T-helper 2 cell treated with Interferon-gamma antibody and Interleukin-4, amounts not matched to agents 5 μg/mL and 100 μg/mL, for 36 hours (primary cell): ENCODE data around the gene FGF2.
"Not testable (repeated sequence)": the region's sequence is repeated elsewhere in the genome, so short reads cannot be mapped to it uniquely, and the experiment has no call there.

Experiments used
- DNase-seq: peaks from one replicate; pipeline ENCODE4 v3.0.0; 2021; ENCODE audit warnings: low spot score
- H3K27ac Mint-ChIP-seq: one replicate; pipeline ENCODE4 v1.8.0; 2021; ENCODE audit warnings: mild to moderate bottlenecking, mixed read lengths
- H3K27me3 Mint-ChIP-seq: one replicate; pipeline ENCODE4 v1.8.0; 2021; ENCODE audit warnings: low read depth, mixed read lengths
- H3K36me3 Mint-ChIP-seq: one replicate; pipeline ENCODE4 v1.8.0; 2021; ENCODE audit warnings: low read depth, mixed read lengths
- H3K4me1 Mint-ChIP-seq: one replicate; pipeline ENCODE4 v1.8.0; 2021; ENCODE audit warnings: low read depth, mixed read lengths
- H3K4me3 Mint-ChIP-seq: one replicate; pipeline ENCODE4 v1.8.0; 2022; ENCODE audit warnings: mild to moderate bottlenecking, moderate library complexity, mixed read lengths
- H3K9me3 Mint-ChIP-seq: one replicate; pipeline ENCODE4 v1.8.0; 2021; ENCODE audit warnings: mixed read lengths

FGF2 gene

GRCh38 chr4:122921971-122922876 is 95.6 kb downstream of the FGF2 start, which contains the start of gene NUDT6:
Gene NUDT6, minus strand, starts transcription at chr4:122922597. Its CDS starts 25 bp downstream, at chr4:122922572.
- peak; percentile 39 for DNase-seq
- Mint-ChIP-seq H3K4me1 (peaks cover 13% of the 10 kb centered on the region), H3K9me3 (no peaks in the 10 kb centered on the region), H3K4me3 (no peak within 1 kb of the TSS), H3K27me3 (no peaks in the 10 kb centered on the region), H3K36me3 (no peaks in the 10 kb centered on the region), H3K27ac (peak within 1 kb of the TSS; percentile 97)

DNA sequence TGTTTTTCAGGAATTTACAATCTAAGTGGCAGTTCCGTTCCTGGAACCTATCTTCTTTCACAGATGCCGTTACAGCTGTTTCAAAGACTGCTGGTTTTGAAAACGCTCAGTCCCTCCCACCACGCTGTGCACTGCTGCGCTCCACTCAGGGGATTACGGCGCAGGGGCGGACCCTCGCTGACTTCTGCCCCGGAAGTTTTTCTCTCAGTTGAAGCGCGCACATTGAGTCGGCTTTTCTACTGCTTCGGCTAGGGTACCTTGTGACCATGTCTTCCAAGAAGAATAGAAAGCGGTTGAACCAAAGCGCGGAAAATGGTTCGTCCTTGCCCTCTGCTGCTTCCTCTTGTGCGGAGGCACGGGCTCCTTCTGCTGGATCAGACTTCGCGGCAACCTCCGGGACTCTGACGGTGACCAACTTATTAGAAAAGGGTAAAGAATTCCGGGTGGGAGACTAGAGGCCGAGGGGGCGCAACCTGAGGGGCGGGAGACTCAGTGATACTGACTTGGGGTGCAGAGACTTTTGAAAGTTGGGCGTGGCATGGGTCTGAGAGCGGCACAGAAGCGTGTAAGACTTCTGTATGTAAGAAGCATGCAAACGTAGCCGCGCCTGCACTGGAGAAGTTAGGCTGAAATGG is 96.4 kb downstream of the FGF2 start:
- no peaks in the 10 kb centered on the region for H3K27me3 Mint-ChIP-seq
- no peaks in the 10 kb centered on the region for H3K9me3 Mint-ChIP-seq
- peak; percentile 88 for DNase-seq
- no peaks in the 10 kb centered on the region for H3K36me3 Mint-ChIP-seq
- peaks cover 14% of the 10 kb centered on the region for H3K4me1 Mint-ChIP-seq
- peak overlapping the region; percentile 97 for H3K27ac Mint-ChIP-seq
- H3K4me3 Mint-ChIP-seq = no peak overlapping the region

GRCh38 chr4:122928930-122929329 is 102.3 kb downstream of the FGF2 start:
- Mint-ChIP-seq H3K4me1 (peaks cover 8% of the 10 kb centered on the region), H3K36me3 (peaks cover 11% of the 10 kb centered on the region), H3K27ac (no peak overlapping the region), H3K27me3 (no peaks in the 10 kb centered on the region), H3K9me3 (no peaks in the 10 kb centered on the region), H3K4me3 (no peak overlapping the region)
- DNase-seq = no peak

DNA sequence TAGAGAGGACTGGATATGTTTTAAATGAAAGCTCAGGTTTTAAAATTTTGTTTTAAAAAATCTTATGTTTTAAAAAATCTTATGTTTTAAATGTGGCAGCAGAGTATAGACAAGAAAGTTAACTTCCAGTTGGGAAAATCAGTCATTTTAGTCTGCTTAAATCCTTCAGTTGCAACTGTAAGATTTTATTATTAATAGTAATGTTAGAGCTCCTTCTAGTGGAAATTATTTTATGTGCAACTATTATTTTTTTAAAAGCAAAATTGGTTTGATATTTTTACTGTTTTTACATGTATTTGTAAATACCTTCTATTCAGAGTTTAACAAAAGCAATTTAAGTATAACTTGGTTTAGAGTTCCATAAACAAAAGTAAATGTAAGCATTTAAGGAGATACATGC is 104.2 kb downstream of the FGF2 start:
- Mint-ChIP-seq H3K27ac (no peak overlapping the region), H3K27me3 (no peaks in the 10 kb centered on the region)
- DNase-seq = no peak

GRCh38 chr4:122932763-122933162 is 106.1 kb downstream of the FGF2 start:
- Mint-ChIP-seq H3K27ac (no peak overlapping the region), H3K36me3 (peaks cover 35% of the 10 kb centered on the region), H3K4me3 (no peak overlapping the region), H3K27me3 (no peaks in the 10 kb centered on the region), H3K9me3 (no peaks in the 10 kb centered on the region), H3K4me1 (peaks cover 8% of the 10 kb centered on the region)
- no peak for DNase-seq

More for the DNA sequence above, 104.2 kb downstream of the FGF2 start:
- Mint-ChIP-seq H3K36me3 (peaks cover 24% of the 10 kb centered on the region), H3K4me1 (peaks cover 13% of the 10 kb centered on the region), H3K9me3 (no peaks in the 10 kb centered on the region), H3K4me3 (no peak overlapping the region)

GRCh38 chr4:122945136-122945535 is 118.5 kb downstream of the FGF2 start:
- H3K27ac Mint-ChIP-seq, H3K9me3 Mint-ChIP-seq, H3K27me3 Mint-ChIP-seq, H3K4me3 Mint-ChIP-seq, H3K4me1 Mint-ChIP-seq, DNase-seq: not testable (repeated sequence)
- H3K36me3 Mint-ChIP-seq = peaks cover 32% of the 10 kb centered on the region

GRCh38 chr4:122946142-122946541 is 119.5 kb downstream of the FGF2 start:
- H3K4me1 Mint-ChIP-seq = no peaks in the 10 kb centered on the region
- no peak overlapping the region for H3K4me3 Mint-ChIP-seq
- H3K27me3 Mint-ChIP-seq = no peaks in the 10 kb centered on the region
- H3K36me3 Mint-ChIP-seq = peaks cover 34% of the 10 kb centered on the region
- no peak for DNase-seq
- H3K27ac Mint-ChIP-seq = no peak overlapping the region
- no peaks in the 10 kb centered on the region for H3K9me3 Mint-ChIP-seq
